Endothelial cell of umbilical vein (primary cell): ENCODE data around the gene ITGA1. TPM values are rescaled to one million over a fixed set of nuclear protein-coding genes. Genes with fewer than 3 reads are reported as not detected.

Source experiments
- BruUV-seq: library from RNA; stranded (reverse); fragments of 400-500 nt; replicated peaks from 2 replicates; lab custom pipeline; 2021; lab: Mats Ljungman, UMichigan
- CTCF ChIA-PET: fragments of 300-600, 350-600 bp; sonication (Branson Sonifier 250); formaldehyde crosslinking; loops from one replicate; lab custom pipeline; 2021; ENCODE audit warnings: antibody characterized with exemption, inconsistent platforms; lab: Charles Lee
- POLR2A ChIA-PET: fragments of 300-600, 350-600 bp; sonication (Branson Sonifier 250); formaldehyde crosslinking; loops from one replicate; lab custom pipeline; 2021; ENCODE audit warnings: antibody characterized with exemption, inconsistent platforms; lab: Charles Lee
- DNase-seq: peaks from one replicate; pipeline ENCODE4 v3.0.0-alpha.2; 2011; ENCODE audit warnings: low read depth, low spot score
- FAIRE-seq: peaks from 2 replicates; lab custom pipeline; 2011; peaks lifted over from hg19 to GRCh38; lab: Jason Lieb, UNC
- H2AFZ ChIP-seq: 2 replicates; pipeline ENCODE4 v1.6.0; 2012; ENCODE audit warnings: low read depth, low read length, control low read depth, inconsistent platforms
- H3K27ac ChIP-seq: 2 replicates; pipeline ENCODE4 v1.5.1; 2011; ENCODE audit warnings: low read depth, mild to moderate bottlenecking, control low read depth, low read length, moderate library complexity; ENCODE audit not compliant: insufficient read depth
- H3K27me3 ChIP-seq, 2 experiments: 2 replicates each; pipeline versions ENCODE4 v1.6.0 to v1.6.1; 2011; ENCODE audit warnings: low read length in 2 of 2, mixed read lengths in 1 of 2; ENCODE audit not compliant: control insufficient read depth in 2 of 2, insufficient read depth in 2 of 2
- H3K36me3 ChIP-seq, 2 experiments: 2 replicates in 1 of 2; 3 replicates in 1 of 2; pipeline ENCODE4 v1.5.1; 2011; ENCODE audit warnings: low read length in 2 of 2, mild to moderate bottlenecking in 1 of 2, moderate library complexity in 1 of 2; ENCODE audit not compliant: control insufficient read depth in 2 of 2, insufficient read depth in 2 of 2; ENCODE audit errors: extremely low read depth in 1 of 2
- H3K4me1 ChIP-seq: 3 replicates; pipeline ENCODE4 v1.5.1; 2011; ENCODE audit warnings: mild to moderate bottlenecking, low read length; ENCODE audit not compliant: control insufficient read depth, insufficient read depth; ENCODE audit errors: extremely low read depth
- H3K4me2 ChIP-seq: 2 replicates; pipeline ENCODE4 v1.6.1; 2011; ENCODE audit warnings: low read length, control low read depth, mixed read lengths; ENCODE audit not compliant: insufficient read depth
- H3K4me3 ChIP-seq, 3 experiments: fragments of 200-600 bp in 1 of 3; sonication (generic), shearing (Covaris generic) in 1 of 3; replicated peaks in 1 of 3; 2 replicates each; pipeline ENCODE4 v1.5.1; 2011 to 2016; ENCODE audit warnings: control low read depth in 3 of 3, low read length in 3 of 3, mild to moderate bottlenecking in 2 of 3, inconsistent platforms in 1 of 3, low read depth in 1 of 3, moderate library complexity in 1 of 3; ENCODE audit not compliant: insufficient read depth in 1 of 3
- H3K79me2 ChIP-seq: 2 replicates; pipeline ENCODE4 v1.6.0; 2012; ENCODE audit warnings: low read length, inconsistent platforms; ENCODE audit not compliant: control insufficient read depth, insufficient read depth
- H3K9ac ChIP-seq: replicated peaks from 2 replicates; pipeline ENCODE3; 2011; ENCODE audit warnings: low read length, control low read depth; ENCODE audit not compliant: insufficient read depth; ENCODE audit errors: extremely low read depth
- H3K9me1 ChIP-seq: replicated peaks from 3 replicates; pipeline ENCODE4 v1.6.0; 2011; ENCODE audit warnings: mild to moderate bottlenecking, low read length; ENCODE audit not compliant: control insufficient read depth, insufficient read depth; ENCODE audit errors: extremely low read depth
- H3K9me3 ChIP-seq: replicated peaks from 2 replicates; pipeline ENCODE4 v1.5.1; 2012; ENCODE audit warnings: low read length, inconsistent platforms; ENCODE audit not compliant: control insufficient read depth, insufficient read depth
- H4K20me1 ChIP-seq: replicated peaks from 2 replicates; pipeline ENCODE3; 2011; ENCODE audit warnings: mild to moderate bottlenecking, low read length; ENCODE audit not compliant: control insufficient read depth, insufficient read depth; ENCODE audit errors: extremely low read depth
- CTCF ChIP-seq, 2 donors: IDR thresholded peaks; 1 replicate in 1 of 2; 2 replicates in 1 of 2; pipeline ENCODE4 v1.5.1; 2011; ENCODE audit warnings: low read length in 2 of 2, mild to moderate bottlenecking in 2 of 2, moderate library complexity in 2 of 2, control low read depth in 1 of 2, inconsistent platforms in 1 of 2, low read depth in 1 of 2; ENCODE audit not compliant: insufficient read depth in 1 of 2; ENCODE audit errors: extremely low read depth in 1 of 2
- EZH2 ChIP-seq: IDR thresholded peaks from 2 replicates; pipeline ENCODE4 v1.6.1; 2012; ENCODE audit warnings: borderline replicate concordance, low read depth, mild to moderate bottlenecking, moderate library complexity, low read length, inconsistent platforms; ENCODE audit not compliant: severe bottlenecking
- FOS ChIP-seq: IDR thresholded peaks from 2 replicates; pipeline ENCODE4 v1.6.1; 2011; ENCODE audit warnings: mild to moderate bottlenecking, low read length, moderate library complexity, borderline replicate concordance; ENCODE audit not compliant: insufficient read depth
- MYC ChIP-seq: IDR thresholded peaks from one replicate; pipeline ENCODE4 v1.6.1; 2011; ENCODE audit warnings: mild to moderate bottlenecking, low read depth, low read length
- POLR2AphosphoS5 ChIP-seq: IDR thresholded peaks from 2 replicates; pipeline ENCODE4 v1.6.1; 2012; ENCODE audit warnings: low read depth, mild to moderate bottlenecking, control low read depth, low read length, moderate library complexity; ENCODE audit not compliant: insufficient read depth
- dilution Hi-C: fragments of 300-500 bp; cut with MboI; formaldehyde crosslinking; loops from one replicate; pipeline ENCODE4 v1.15.0; 2019; ENCODE audit warnings: low sequenced_read_pairs; ENCODE audit not compliant: extremely low pct_ligation_motif_present
- intact Hi-C: fragments of 100-400 bp; cut with micrococcal nuclease; formaldehyde crosslinking; loops from one replicate; pipeline ENCODE4 v1.10.0; 2022
- polyA plus RNA-seq, 4 experiments: library from polyadenylated mRNA; depleted of rRNA in 3 of 4; stranded (reverse) in 3 of 4; unstranded in 1 of 4; fragments of >200 nt; gene quantifications; 2 replicates each; pipeline versions ENCODE4 v1.2.1 to v1.2.3, GENCODE V29; 2011 to 2012; ENCODE audit warnings: missing spikeins in 1 of 4
- total RNA-seq: library from RNA; stranded (reverse); gene quantifications from 2 replicates; pipeline ENCODE4 v1.2.3, GENCODE V29; 2021
- TF ChIP-seq, protein P1 (sequence below): IDR thresholded peaks from 2 replicates; pipeline ENCODE4 v1.6.1; 2011; ENCODE audit not compliant: insufficient read depth, insufficient read length

ITGA1 gene
- total and polyA plus RNA-seq, 2 donors (not counting 3 experiments of a cell fraction or from before 2014, with no cell fraction given) = 0.65 to 1.9 TPM

DNA sequence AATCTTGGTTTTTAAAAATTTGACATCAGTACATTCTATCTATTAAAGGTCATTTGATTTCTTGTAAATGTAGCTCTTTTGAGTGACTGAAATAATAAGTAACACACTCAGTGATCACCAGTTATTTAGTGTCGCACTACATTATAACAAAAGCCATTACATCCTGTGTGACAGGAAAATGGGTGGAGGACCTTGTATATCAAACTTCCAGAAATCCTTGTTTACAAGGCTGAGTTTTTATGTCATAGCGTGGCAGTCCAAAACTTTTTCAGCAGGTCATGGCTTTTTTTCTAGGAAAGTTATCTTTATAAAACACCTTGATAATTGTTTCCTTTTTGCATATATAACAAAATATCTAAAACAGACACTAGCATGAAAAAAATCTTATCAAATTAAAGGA is 14.4 kb upstream of the ITGA1 start:
- FAIRE-seq = no peak

More for the DNA sequence above, 14.4 kb upstream of the ITGA1 start:
- ChIA-PET POLR2A (no interaction called here), CTCF (interaction anchor here (0.9 to 1.0 kb wide), 2 partner anchors 80 to 82 kb away, joined by 3 read pairs; no protein-coding TSS in a partner anchor)
- intact Hi-C loops (loop anchor here (2.0 kb wide), 1 partner anchor 31 kb away; no protein-coding TSS in a partner anchor), dilution Hi-C loops (no loop called here)
- H3K36me3 ChIP-seq = no peaks in the 10 kb centered on the region
- no peaks in the 10 kb centered on the region for H3K4me1 ChIP-seq
- no peaks in the 10 kb centered on the region for H3K27me3 ChIP-seq
- no peak overlapping the region for H3K4me2 ChIP-seq
- no peak overlapping the region for H3K4me3 ChIP-seq
- no peak for TF ChIP-seq CTCF (IDR thresholded peaks at IDR 0.05; ENCODE audit: extremely low read depth in 1 of 2, insufficient read depth in 1 of 2, low read depth in 1 of 2, low read length in 2 of 2)
- TF ChIP-seq MYC = no peak
- TF ChIP-seq, protein P1, sequence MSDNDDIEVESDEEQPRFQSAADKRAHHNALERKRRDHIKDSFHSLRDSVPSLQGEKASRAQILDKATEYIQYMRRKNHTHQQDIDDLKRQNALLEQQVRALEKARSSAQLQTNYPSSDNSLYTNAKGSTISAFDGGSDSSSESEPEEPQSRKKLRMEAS = no peak
- no peak for TF ChIP-seq POLR2AphosphoS5
- TF ChIP-seq EZH2 = no peak
- no peak for TF ChIP-seq FOS
- peak; percentile 17 for DNase-seq
- H3K9me3 ChIP-seq = no peaks in the 10 kb centered on the region
- no peak overlapping the region for H2AFZ ChIP-seq
- no peaks in the 10 kb centered on the region for H3K79me2 ChIP-seq
- H3K9ac ChIP-seq = no peak overlapping the region
- H4K20me1 ChIP-seq = no peaks in the 10 kb centered on the region
- no TSS peak for BruUV-seq
- H3K9me1 ChIP-seq = no peaks in the 10 kb centered on the region
- no peak overlapping the region for H3K27ac ChIP-seq
